Measurements from ENCODE around the gene GSTK1.

DNA sequence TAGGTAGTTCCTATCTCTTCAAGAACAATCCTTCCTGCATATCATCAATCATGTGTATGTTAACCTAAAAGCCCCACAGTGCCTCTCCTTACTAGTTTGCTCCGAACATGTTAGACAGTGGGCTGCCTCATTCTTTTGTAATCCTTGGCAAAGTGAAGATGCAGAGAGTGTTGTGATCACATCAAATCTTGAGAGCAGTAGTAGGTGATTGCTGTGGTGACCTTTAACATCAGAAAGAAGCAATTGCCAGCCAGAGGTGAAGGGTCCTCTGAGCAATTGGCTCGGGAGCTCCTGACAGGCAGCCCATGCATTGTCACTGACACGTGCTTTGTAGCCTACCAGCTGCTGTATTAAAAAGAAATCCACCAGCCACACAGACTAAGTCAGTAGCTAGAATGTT lies 19.6 kb upstream of the GSTK1 start:
- TF ChIP-seq EZH2phosphoT487 (IDR thresholded peaks at IDR 0.05; ENCODE audit: borderline replicate concordance, low read length), result no peak
- TF ChIP-seq, protein P1, sequence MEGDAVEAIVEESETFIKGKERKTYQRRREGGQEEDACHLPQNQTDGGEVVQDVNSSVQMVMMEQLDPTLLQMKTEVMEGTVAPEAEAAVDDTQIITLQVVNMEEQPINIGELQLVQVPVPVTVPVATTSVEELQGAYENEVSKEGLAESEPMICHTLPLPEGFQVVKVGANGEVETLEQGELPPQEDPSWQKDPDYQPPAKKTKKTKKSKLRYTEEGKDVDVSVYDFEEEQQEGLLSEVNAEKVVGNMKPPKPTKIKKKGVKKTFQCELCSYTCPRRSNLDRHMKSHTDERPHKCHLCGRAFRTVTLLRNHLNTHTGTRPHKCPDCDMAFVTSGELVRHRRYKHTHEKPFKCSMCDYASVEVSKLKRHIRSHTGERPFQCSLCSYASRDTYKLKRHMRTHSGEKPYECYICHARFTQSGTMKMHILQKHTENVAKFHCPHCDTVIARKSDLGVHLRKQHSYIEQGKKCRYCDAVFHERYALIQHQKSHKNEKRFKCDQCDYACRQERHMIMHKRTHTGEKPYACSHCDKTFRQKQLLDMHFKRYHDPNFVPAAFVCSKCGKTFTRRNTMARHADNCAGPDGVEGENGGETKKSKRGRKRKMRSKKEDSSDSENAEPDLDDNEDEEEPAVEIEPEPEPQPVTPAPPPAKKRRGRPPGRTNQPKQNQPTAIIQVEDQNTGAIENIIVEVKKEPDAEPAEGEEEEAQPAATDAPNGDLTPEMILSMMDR (IDR thresholded peaks at IDR 0.05; ENCODE audit: low read depth, low read length, poor library complexity, severe bottlenecking), result no peak
